GM21737 (cell line): Measurements from ENCODE around the gene ZNF724.
"Not testable (repeated sequence)": the region's sequence is repeated elsewhere in the genome, so short reads cannot be mapped to it uniquely, and the experiment has no call there.

ENCODE experiments used
- ATAC-seq: cut with Tn5 transposase; IDR thresholded peaks from one replicate; pipeline ENCODE4 v1.9.1; 2021; ENCODE audit warnings: mild to moderate bottlenecking, moderate library complexity; ENCODE audit not compliant: unreplicated experiment

Gene ZNF724

DNA sequence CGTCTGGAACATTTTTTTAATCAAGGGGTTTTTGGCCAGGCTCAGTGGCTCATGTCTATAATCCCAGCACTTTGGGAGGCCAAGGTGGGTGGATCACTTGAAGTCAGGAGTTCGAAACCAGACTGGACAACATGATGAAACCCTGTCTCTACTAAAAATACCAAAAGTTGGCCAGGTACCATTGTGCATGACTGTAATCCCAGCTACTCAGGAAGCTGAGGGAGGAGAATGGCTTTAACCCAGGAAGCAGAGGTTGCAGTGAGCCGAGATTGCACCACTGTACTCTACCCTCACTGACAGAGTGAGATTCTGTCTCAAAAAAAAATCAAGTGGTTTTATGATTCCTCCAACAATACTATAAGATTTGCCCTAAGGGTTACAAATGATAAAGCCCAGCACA, 3.1 kb upstream of the ZNF724 start:
- ATAC-seq, result not testable (repeated sequence)

DNA sequence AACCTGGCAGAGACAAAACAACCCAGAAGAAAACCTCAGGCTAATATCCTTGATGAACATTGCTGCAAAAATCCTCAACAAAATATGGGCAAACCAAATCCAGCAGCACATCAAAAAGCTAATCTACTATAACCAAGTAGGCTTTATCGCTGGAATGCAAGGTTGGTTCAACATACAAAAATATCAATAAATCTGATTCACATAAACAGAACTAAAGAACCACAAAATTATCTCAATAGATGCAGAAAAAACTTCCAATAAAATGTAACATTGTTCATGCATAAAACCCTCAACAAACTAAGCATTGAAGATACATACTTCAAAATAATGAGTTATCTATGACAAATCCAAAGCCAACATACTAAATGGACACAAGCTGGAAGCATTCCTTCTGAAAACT, 8.8 kb downstream of the ZNF724 start:
- no peak for ATAC-seq

DNA sequence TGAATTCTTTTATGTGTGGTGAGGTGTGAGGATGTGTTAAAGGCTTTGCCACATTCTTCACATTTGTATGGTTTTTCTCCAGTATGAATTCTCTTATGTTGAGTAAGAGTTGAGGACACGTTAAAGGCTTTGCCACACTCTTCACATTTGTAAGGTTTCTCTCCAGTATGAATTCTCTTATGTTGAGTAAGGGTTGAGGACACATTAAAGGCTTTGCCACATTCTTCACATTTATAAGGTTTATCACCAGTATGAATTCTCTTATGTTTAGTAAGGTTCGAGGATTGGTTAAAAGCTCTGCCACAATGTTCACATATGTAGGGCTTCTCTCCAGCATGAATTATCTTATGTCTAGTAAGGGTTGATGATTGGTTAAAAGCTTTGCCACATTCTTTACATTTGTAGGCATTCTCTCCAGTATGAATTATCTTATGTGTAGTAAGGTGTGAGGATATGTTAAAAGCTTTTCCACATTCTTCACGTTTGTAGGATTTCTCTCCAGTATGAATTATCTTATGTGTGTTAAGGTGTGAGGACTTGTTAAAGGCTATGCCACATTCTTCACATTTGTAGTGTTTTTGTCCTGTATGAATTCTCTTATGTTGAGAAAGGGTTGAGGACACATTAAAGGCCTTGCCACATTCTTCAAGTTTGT, 27.1 kb downstream of the ZNF724 start:
- ATAC-seq, result no peak

DNA sequence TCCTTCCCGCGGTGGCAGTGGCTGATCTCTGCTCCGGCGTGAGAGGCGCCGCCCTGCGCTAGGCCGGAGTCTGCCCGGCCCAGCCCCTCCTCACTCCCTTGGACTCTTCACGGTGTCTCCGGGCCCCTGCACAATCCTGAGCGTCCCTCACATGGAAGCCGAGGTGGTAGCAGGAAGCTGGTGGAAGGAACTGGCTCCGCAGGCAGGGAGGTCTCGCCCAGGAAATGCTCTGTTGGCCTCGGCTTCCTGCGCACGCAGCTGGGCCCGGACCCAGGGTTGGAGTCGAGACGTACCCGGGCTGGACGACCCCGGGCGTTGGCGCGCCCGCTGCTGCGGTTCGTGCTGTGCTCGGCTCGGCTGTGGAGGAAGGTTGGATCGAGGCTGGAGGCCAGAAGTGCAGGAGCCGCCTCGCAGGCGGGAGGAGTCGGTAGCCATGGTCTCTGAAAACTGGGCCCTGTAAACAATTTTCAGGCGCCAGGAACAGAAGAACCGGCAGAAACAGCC, 46.3 kb downstream of the ZNF724 start:
- ATAC-seq, result no peak

DNA sequence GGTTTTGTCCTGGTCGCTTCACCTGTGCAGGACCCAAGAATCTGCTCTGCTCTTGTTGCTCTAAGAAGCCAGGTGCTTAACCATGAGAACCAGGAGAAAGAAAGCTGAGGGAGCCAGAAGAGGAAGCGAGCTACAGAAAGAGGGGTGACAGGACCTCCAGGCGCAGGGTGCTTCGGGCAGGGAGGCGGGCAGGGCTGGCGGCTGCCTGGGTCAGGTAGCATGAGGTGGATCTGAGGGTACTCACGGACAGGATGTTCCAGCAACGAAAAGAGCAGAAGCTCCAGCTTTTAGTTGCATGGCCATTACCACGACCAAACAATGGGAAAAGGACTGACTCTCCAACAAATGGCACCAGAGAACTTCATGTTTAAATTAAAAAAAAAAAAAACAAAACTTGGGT, 59.9 kb downstream of the ZNF724 start:
- ATAC-seq, result no peak

DNA sequence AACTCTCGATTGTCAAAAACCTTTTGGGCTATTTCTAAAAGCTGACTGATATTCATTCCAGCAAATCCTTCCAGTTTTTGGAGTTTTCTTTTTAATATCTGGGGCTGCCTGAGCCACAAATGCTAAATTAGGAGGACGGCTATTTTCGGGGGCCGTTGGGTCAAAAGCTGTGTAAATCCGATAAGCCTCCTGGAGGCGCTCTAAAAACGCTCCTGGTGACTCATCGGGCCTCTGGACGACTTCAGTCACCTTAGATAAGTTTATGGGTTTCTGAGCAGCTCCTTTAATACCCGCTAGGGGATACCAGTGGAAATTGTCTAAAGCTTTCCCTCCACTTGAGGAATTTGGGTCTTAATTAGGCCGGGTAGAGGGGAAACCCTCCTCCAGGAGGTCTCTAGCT, 66.9 kb downstream of the ZNF724 start:
- ATAC-seq, result no peak
